B cell (primary cell): ENCODE measurements around the gene NBAS. TPM values are rescaled to one million over a fixed set of nuclear protein-coding genes. Genes with fewer than 3 reads are reported as not detected.

Source experiments
- ATAC-seq: fragments of 200-7000 bp; cut with Tn5 transposase; one replicate; pipeline ENCODE4 v1.10.0; 2021; ENCODE audit warnings: low read depth, mild to moderate bottlenecking, moderate number of reproducible peaks, moderate library complexity
- CTCF ChIA-PET: fragments of 350-600 bp; sonication (Branson Sonifier 250); formaldehyde crosslinking; loops from one replicate; lab custom pipeline; 2021; ENCODE audit warnings: antibody characterized with exemption, inconsistent platforms; lab: Charles Lee
- POLR2A ChIA-PET: fragments of 350-600 bp; sonication (Branson Sonifier 250); formaldehyde crosslinking; loops from one replicate; lab custom pipeline; 2021; ENCODE audit warnings: antibody characterized with exemption; lab: Charles Lee
- DNase-seq: peaks from one replicate; pipeline ENCODE4 v3.0.0; 2013
- H2AFZ ChIP-seq: 2 replicates; pipeline ENCODE4 v1.6.1; 2012; ENCODE audit warnings: mild to moderate bottlenecking, low read depth, low read length; ENCODE audit not compliant: insufficient read depth, poor library complexity, severe bottlenecking
- H3K27ac ChIP-seq, 2 donors: 1 replicate in 1 of 2; 2 replicates in 1 of 2; pipeline ENCODE4 v1.5.1; 2012 to 2013; ENCODE audit warnings: low read length in 2 of 2, mild to moderate bottlenecking in 2 of 2, moderate library complexity in 1 of 2
- H3K27me3 ChIP-seq, 4 experiments: fragments of 200-600 bp in 1 of 4; sonication (generic) in 1 of 4; replicated peaks in 1 of 4; 1 replicate in 2 of 4; 2 replicates in 2 of 4; pipeline versions ENCODE4 v1.6.1 to v1.7.0; 2013 to 2016; ENCODE audit warnings: low read length in 3 of 4, mild to moderate bottlenecking in 2 of 4, mixed read lengths in 1 of 4, moderate library complexity in 1 of 4; ENCODE audit not compliant: insufficient read depth in 4 of 4, control insufficient read depth in 3 of 4; ENCODE audit errors: control extremely low read depth in 1 of 4
- H3K36me3 ChIP-seq, 2 experiments: replicated peaks in 1 of 2; 1 replicate in 1 of 2; 2 replicates in 1 of 2; pipeline versions ENCODE4 v1.6.1 to v1.7.1; 2013; ENCODE audit warnings: low read length in 1 of 2; ENCODE audit not compliant: insufficient read depth in 2 of 2, control insufficient read depth in 1 of 2; ENCODE audit errors: control extremely low read depth in 1 of 2, extremely low read depth in 1 of 2
- H3K4me1 ChIP-seq, 2 donors: fragments of 200-600 bp in 1 of 2; sonication (generic) in 1 of 2; 1 replicate in 1 of 2; 2 replicates in 1 of 2; pipeline versions ENCODE4 v1.5.1 to v1.6.1; 2013 to 2017; ENCODE audit warnings: low read length in 2 of 2; ENCODE audit not compliant: control insufficient read depth in 2 of 2, insufficient read depth in 2 of 2
- H3K4me2 ChIP-seq: replicated peaks from 2 replicates; pipeline ENCODE3; 2012; ENCODE audit warnings: mild to moderate bottlenecking, low read depth, low read length; ENCODE audit not compliant: poor library complexity, severe bottlenecking
- H3K4me3 ChIP-seq, 5 experiments: fragments of 200-600 bp in 1 of 5; sonication (generic) in 1 of 5; 1 replicate in 3 of 5; 2 replicates in 2 of 5; pipeline versions ENCODE4 v1.5.1 to v1.7.0; 2011 to 2016; ENCODE audit warnings: low read length in 4 of 5, mild to moderate bottlenecking in 4 of 5, low read depth in 2 of 5, control low read depth in 1 of 5, moderate library complexity in 1 of 5; ENCODE audit not compliant: insufficient read depth in 1 of 5; ENCODE audit errors: control extremely low read depth in 1 of 5, extremely low read depth in 1 of 5
- H3K79me2 ChIP-seq: fragments of 200-600 bp; sonication (generic); one replicate; pipeline ENCODE4 v1.6.0; 2016; ENCODE audit warnings: low read length; ENCODE audit not compliant: control insufficient read depth, insufficient read depth
- H3K9ac ChIP-seq: fragments of 200-600 bp; sonication (generic); 2 replicates; pipeline ENCODE4 v1.6.1; 2017; ENCODE audit warnings: mild to moderate bottlenecking, low read length, moderate library complexity
- H3K9me3 ChIP-seq, 3 donors: one replicate each; pipeline versions ENCODE4 v1.6.1 to v1.7.1; 2013; ENCODE audit warnings: low read length in 2 of 3; ENCODE audit not compliant: control insufficient read depth in 2 of 3, insufficient read depth in 1 of 3; ENCODE audit errors: control extremely low read depth in 1 of 3
- H4K20me1 ChIP-seq: 2 replicates; pipeline ENCODE4 v1.6.0; 2012; ENCODE audit warnings: mild to moderate bottlenecking, low read length; ENCODE audit not compliant: insufficient read depth, control insufficient read depth, poor library complexity, severe bottlenecking
- H3K27ac Mint-ChIP-seq: one replicate; pipeline ENCODE4 v1.8.0; 2021; ENCODE audit warnings: mixed read lengths
- H3K27me3 Mint-ChIP-seq: one replicate; pipeline ENCODE4 v1.8.0; 2021; ENCODE audit warnings: mixed read lengths
- H3K4me1 Mint-ChIP-seq: one replicate; pipeline ENCODE4 v1.8.0; 2021; ENCODE audit warnings: mixed read lengths
- H3K4me3 Mint-ChIP-seq: one replicate; pipeline ENCODE4 v1.8.0; 2021; ENCODE audit warnings: mixed read lengths
- H3K9me3 Mint-ChIP-seq: one replicate; pipeline ENCODE4 v1.8.0; 2022; ENCODE audit warnings: mixed read lengths; ENCODE audit not compliant: insufficient read depth
- CTCF ChIP-seq: fragments of 200-600 bp; IDR thresholded peaks from one replicate; pipeline ENCODE4 v1.8.0; 2022; ENCODE audit warnings: antibody characterized with exemption, mild to moderate bottlenecking
- EZH2 ChIP-seq: IDR thresholded peaks from 2 replicates; pipeline ENCODE4 v1.6.1; 2012; ENCODE audit warnings: borderline replicate concordance, low read depth, mild to moderate bottlenecking, moderate library complexity, low read length; ENCODE audit not compliant: insufficient read depth, poor library complexity, severe bottlenecking
- WGBS: methylation state at CpG from one replicate; pipeline ENCODE4 v1.1.5; 2013; ENCODE audit warnings: missing lambda C conversion rate; ENCODE audit not compliant: insufficient coverage; 5-methylcytosine and 5-hydroxymethylcytosine counted together
- intact Hi-C: fragments of 100-400 bp; cut with micrococcal nuclease; formaldehyde crosslinking; loops from one replicate; pipeline ENCODE4 v1.10.0; 2022
- polyA plus RNA-seq: library from polyadenylated mRNA; depleted of rRNA; stranded (reverse); fragments of >200 nt; gene quantifications from 2 replicates; pipeline ENCODE4 v1.2.3, GENCODE V29; 2012
- total RNA-seq, 2 donors: library from RNA; stranded (reverse); fragments of 120-200 nt in 1 of 2; gene quantifications; 1 replicate in 1 of 2; 2 replicates in 1 of 2; pipeline versions ENCODE4 v1.2.3 to v1.2.4, GENCODE V29; 2013 to 2022

Gene NBAS
- total and polyA plus RNA-seq, 2 donors (not counting 1 experiment from before 2014, with no cell fraction given), result 10.6 to 37.3 TPM

- no peaks in the 10 kb centered on the region for H3K9me3 ChIP-seq
- no peaks in the 10 kb centered on the region for H4K20me1 ChIP-seq
- Mint-ChIP-seq H3K9me3 (no peaks in the 10 kb centered on the region), H3K27me3 (no peaks in the 10 kb centered on the region), H3K27ac (no peak overlapping the region), H3K4me1 (no peaks in the 10 kb centered on the region), H3K4me3 (no peak overlapping the region)
- intact Hi-C loops, result no loop called here
- H3K9ac ChIP-seq, result no peak overlapping the region
- H3K4me3 ChIP-seq, result no peak overlapping the region
- no CpG with 5 or more reads among the region's 1 CpG for WGBS
- no peak for ATAC-seq
- TF ChIP-seq EZH2, result no peak
- TF ChIP-seq CTCF, result no peak
- H2AFZ ChIP-seq, result no peak overlapping the region
- H3K36me3 ChIP-seq, result peaks cover 0 to 16% of the 10 kb centered on the region in 2 experiments
- H3K4me1 ChIP-seq, result no peaks in the 10 kb centered on the region
- H3K27ac ChIP-seq, result no peak overlapping the region
- ChIA-PET CTCF (no interaction called here), POLR2A (no interaction called here)
- no peak overlapping the region for H3K4me2 ChIP-seq
- no peaks in the 10 kb centered on the region for H3K79me2 ChIP-seq
- no peaks in the 10 kb centered on the region for H3K27me3 ChIP-seq
- no peak for DNase-seq
These were observed 384.5 kb downstream of the NBAS start for GRCh38 chr2:15176604-15177003.

GRCh38 chr2:15174567-15174966, 386.6 kb downstream of the NBAS start:
- H3K4me3 Mint-ChIP-seq, result no peak overlapping the region
- Histone ChIP-seq H2AFZ (no peak overlapping the region), H3K27ac (no peak overlapping the region), H3K36me3 (peaks cover 0 to 16% of the 10 kb centered on the region in 2 experiments), H3K79me2 (no peaks in the 10 kb centered on the region), H3K27me3 (no peaks in the 10 kb centered on the region), H3K9ac (no peak overlapping the region), H3K4me1 (no peaks in the 10 kb centered on the region), H3K4me3 (no peak overlapping the region), H3K9me3 (no peaks in the 10 kb centered on the region), H3K4me2 (no peak overlapping the region), H4K20me1 (no peaks in the 10 kb centered on the region)
- H3K4me1 Mint-ChIP-seq, result no peaks in the 10 kb centered on the region
- POLR2A ChIA-PET, result no interaction called here
- H3K9me3 Mint-ChIP-seq, result no peaks in the 10 kb centered on the region
- intact Hi-C loops, result no loop called here
- no peaks in the 10 kb centered on the region for H3K27me3 Mint-ChIP-seq
- H3K27ac Mint-ChIP-seq, result no peak overlapping the region
- no CpG with 5 or more reads among the region's 2 CpGs for WGBS
- CTCF ChIA-PET, result no interaction called here
- DNase-seq (no peak), ATAC-seq (no peak)
- no peak for TF ChIP-seq CTCF
- no peak for TF ChIP-seq EZH2
